ENCODE data around the gene AK8. TPM values are rescaled to one million over a fixed set of nuclear protein-coding genes. Genes with fewer than 3 reads are reported as not detected.

AK8 gene
- total RNA-seq, 1 experiment from 2014 or later, result 2.5 TPM

- ATAC-seq, result peak; percentile 87
- Histone ChIP-seq H3K9me3 (ENCODE audit: control insufficient read depth in 1 of 2, insufficient read depth in 1 of 2, low read depth in 1 of 2, low read length in 2 of 2) (no peaks in the 10 kb centered on the region), H3K4me2 (ENCODE audit: low read length) (peak overlapping the region; percentile 37), H3K9me2 (ENCODE audit: insufficient read depth) (no peaks in the 10 kb centered on the region), H3K79me2 (ENCODE audit: insufficient read depth, low read length) (no peaks in the 10 kb centered on the region), H3K9ac (ENCODE audit: low read length) (no peak overlapping the region), H3K4me3 (replicated peaks in 1 of 2; ENCODE audit: low read depth in 1 of 2, low read length in 2 of 2) (no peak overlapping the region), H4K20me1 (ENCODE audit: insufficient read depth) (no peaks in the 10 kb centered on the region), H2AFZ (ENCODE audit: low read depth, low read length, poor library complexity, severe bottlenecking) (no peak overlapping the region), H3K27me3 (ENCODE audit: insufficient read depth, low read length) (peaks cover 19% of the 10 kb centered on the region; the same call in 1 of the 2 replicates), H3K36me3 (ENCODE audit: control insufficient read depth in 1 of 2, insufficient read depth in 2 of 2, low read length in 2 of 2) (no peaks in the 10 kb centered on the region), H3K4me1 (ENCODE audit: control insufficient read depth in 1 of 2, insufficient read depth in 2 of 2, low read length in 2 of 2) (peaks cover 13 to 14% of the 10 kb centered on the region in 2 experiments), H3K27ac (ENCODE audit: low read depth, low read length) (no peak overlapping the region)
- TF ChIP-seq RAD21 (IDR thresholded peaks at IDR 0.05; ENCODE audit: low read depth) (0 out of 2 replicates have a peak, but pooled peaks have one; percentile 14), TCF7L2 (IDR thresholded peaks at IDR 0.05; ENCODE audit: borderline replicate concordance, extremely low read depth, insufficient read depth, insufficient read length) (peak; percentile 98), POLR2AphosphoS5 (IDR thresholded peaks at IDR 0.05; ENCODE audit: low read depth, low read length) (no peak), CTCF (IDR thresholded peaks at IDR 0.05 in 2 of 3, conservative IDR thresholded peaks at IDR 0.05 in 1 of 3; ENCODE audit: borderline replicate concordance in 1 of 3, insufficient read depth in 1 of 3, low read depth in 2 of 3, low read length in 2 of 3) (peak; percentile 22 to 34 (median 30); a peak in 4 of 6 replicates)
- BruUV-seq (replicated peaks), result no TSS peak
- RAD21 ChIA-PET (ENCODE audit: low non-redundant PET in 1 of 2, low total read pairs in 2 of 2, uncharacterized antibody in 2 of 2, unreplicated experiment in 2 of 2), result no interaction called here
- POLR2A ChIA-PET, result no interaction called here
- intact Hi-C loops (cut with micrococcal nuclease), result no loop called here
- CTCF ChIA-PET, result no interaction called here
- DNase-seq (ENCODE audit: low read depth, low spot score), result peak; percentile 26
Observed at GRCh38 chr9:132857616-132858342, 20.3 kb downstream of the AK8 start.

GRCh38 chr9:132857031-132857430 is 21.1 kb downstream of the AK8 start:
- POLR2A ChIA-PET, result no interaction called here
- TF ChIP-seq YY1 (IDR thresholded peaks at IDR 0.05; ENCODE audit: extremely low read depth, insufficient replicate concordance, low read depth, low read length) (no peak), JUND (IDR thresholded peaks at IDR 0.05) (no peak), POLR2AphosphoS5 (IDR thresholded peaks at IDR 0.05; ENCODE audit: low read depth, low read length) (no peak), EZH2phosphoT487 (IDR thresholded peaks at IDR 0.05; ENCODE audit: borderline replicate concordance) (no peak), ZFX (IDR thresholded peaks at IDR 0.05) (no peak), FOSL1 (IDR thresholded peaks at IDR 0.05; ENCODE audit: low read depth) (no peak), RAD21 (IDR thresholded peaks at IDR 0.05; ENCODE audit: low read depth) (no peak), SIN3A (IDR thresholded peaks at IDR 0.05; ENCODE audit: low read depth) (no peak), ZNF274 (IDR thresholded peaks at IDR 0.05; ENCODE audit: low read depth, low read length) (no peak), CBX3 (IDR thresholded peaks at IDR 0.05; ENCODE audit: low read depth) (no peak), ELF1 (IDR thresholded peaks at IDR 0.05; ENCODE audit: borderline replicate concordance, low read depth) (no peak), EGR1 (IDR thresholded peaks at IDR 0.05; ENCODE audit: low read depth) (no peak), CEBPB (IDR thresholded peaks at IDR 0.05; ENCODE audit: low read depth) (no peak)

More at GRCh38 chr9:132857031-132857430, 21.1 kb downstream of the AK8 start:
- ATAC-seq (peak; percentile 18), DNase-seq (ENCODE audit: low read depth, low spot score) (no peak)
- RAD21 ChIA-PET (ENCODE audit: low non-redundant PET in 1 of 2, low total read pairs in 2 of 2, uncharacterized antibody in 2 of 2, unreplicated experiment in 2 of 2), result no interaction called here
- Histone ChIP-seq H3K27me3 (ENCODE audit: insufficient read depth, low read length) (peaks cover 19% of the 10 kb centered on the region; the same call in 1 of the 2 replicates), H3K79me2 (ENCODE audit: insufficient read depth, low read length) (no peaks in the 10 kb centered on the region), H3K9me2 (ENCODE audit: insufficient read depth) (no peaks in the 10 kb centered on the region), H3K9me3 (ENCODE audit: control insufficient read depth in 1 of 2, insufficient read depth in 1 of 2, low read depth in 1 of 2, low read length in 2 of 2) (no peaks in the 10 kb centered on the region), H3K27ac (ENCODE audit: low read depth, low read length) (no peak overlapping the region), H3K4me3 (replicated peaks in 1 of 2; ENCODE audit: low read depth in 1 of 2, low read length in 2 of 2) (no peak overlapping the region), H3K9ac (ENCODE audit: low read length) (no peak overlapping the region), H3K36me3 (ENCODE audit: control insufficient read depth in 1 of 2, insufficient read depth in 2 of 2, low read length in 2 of 2) (no peaks in the 10 kb centered on the region), H3K4me2 (ENCODE audit: low read length) (no peak overlapping the region), H3K4me1 (ENCODE audit: control insufficient read depth in 1 of 2, insufficient read depth in 2 of 2, low read length in 2 of 2) (peaks cover 13 to 14% of the 10 kb centered on the region in 2 experiments), H4K20me1 (ENCODE audit: insufficient read depth) (no peaks in the 10 kb centered on the region), H2AFZ (ENCODE audit: low read depth, low read length, poor library complexity, severe bottlenecking) (no peak overlapping the region)
- intact Hi-C loops (cut with micrococcal nuclease), result no loop called here
- CTCF ChIA-PET, result no interaction called here
- no TSS peak for BruUV-seq (replicated peaks)
